K562 (cell line): Measurements from ENCODE around the gene NOTCH1. TPM values are rescaled to one million over a fixed set of nuclear protein-coding genes. Genes with fewer than 3 reads are reported as not detected.

Source experiments
- ATF1 ChIP-seq, 2 experiments: fragments of 450-650 bp in 1 of 2; IDR thresholded peaks; 2 replicates each; pipeline ENCODE4 v1.6.1; 2016; ENCODE audit warnings: missing compliant biosample characterization in 1 of 2, missing genetic modification characterization in 1 of 2
- CREM ChIP-seq: IDR thresholded peaks from 2 replicates; pipeline ENCODE4 v1.6.1; 2014; ENCODE audit warnings: antibody characterized with exemption, low read depth
- E2F8 ChIP-seq: fragments of 450-650 bp; IDR thresholded peaks from 2 replicates; pipeline ENCODE4 v1.7.1; 2018; ENCODE audit warnings: mild to moderate bottlenecking, low read depth; ENCODE audit not compliant: partially characterized antibody
- EHMT2 ChIP-seq: fragments of 450-650 bp; IDR thresholded peaks from 2 replicates; pipeline ENCODE4 v1.6.1; 2018; ENCODE audit warnings: antibody characterized with exemption
- ELF1 ChIP-seq: fragments of 200-800 bp; sonication (Bioruptor generic); IDR thresholded peaks from 2 replicates; pipeline ENCODE4 v1.6.1; 2016; ENCODE audit warnings: missing genetic modification characterization, missing compliant biosample characterization
- ELF2 ChIP-seq: fragments of 250-450 bp; sonication (Bioruptor Pico); IDR thresholded peaks from 2 replicates; pipeline ENCODE4 v1.5.0; 2021; ENCODE audit warnings: mild to moderate bottlenecking
- ETV5 ChIP-seq: sonication (generic); formaldehyde crosslinking; IDR thresholded peaks from 2 replicates; pipeline ENCODE4 v1.4.0; 2020; ENCODE audit warnings: low read depth, mild to moderate bottlenecking, missing genetic modification reagents
- ETV6 ChIP-seq, 3 experiments: fragments of 150-350 bp in 1 of 3; sonication (generic) in 1 of 3; formaldehyde crosslinking in 1 of 3; IDR thresholded peaks; 2 replicates each; pipeline versions ENCODE4 v1.6.1 to v1.8.0; 2014 to 2022; ENCODE audit warnings: borderline replicate concordance in 2 of 3, low read depth in 2 of 3, antibody characterized with exemption in 1 of 3, low read length in 1 of 3, mild to moderate bottlenecking in 1 of 3, missing genetic modification reagents in 1 of 3
- FIP1L1 ChIP-seq: fragments of 200-400 bp; formaldehyde crosslinking; IDR thresholded peaks from 2 replicates; pipeline ENCODE4 v1.6.1; 2018; ENCODE audit warnings: mild to moderate bottlenecking, low read depth, low read length; ENCODE audit not compliant: poor library complexity, severe bottlenecking
- FOXP4 ChIP-seq: sonication (generic); formaldehyde crosslinking; IDR thresholded peaks from 2 replicates; pipeline ENCODE4 v1.8.0; 2022; ENCODE audit warnings: mild to moderate bottlenecking, missing genetic modification reagents, borderline replicate concordance
- HLTF ChIP-seq: fragments of 450-650 bp; IDR thresholded peaks from 2 replicates; pipeline ENCODE4 v1.6.1; 2016
- L3MBTL2 ChIP-seq: fragments of 450-650 bp; IDR thresholded peaks from 2 replicates; pipeline ENCODE4 v1.6.1; 2016; ENCODE audit warnings: mild to moderate bottlenecking, moderate library complexity
- MTF1 ChIP-seq: fragments of 250-450 bp; sonication (Bioruptor Pico); IDR thresholded peaks from 2 replicates; pipeline ENCODE4 v1.9.0; 2021; ENCODE audit warnings: moderate library complexity, mild to moderate bottlenecking, inconsistent platforms, borderline replicate concordance
- NR2C1 ChIP-seq, 2 experiments: fragments of 450-650 bp; IDR thresholded peaks; 2 replicates each; pipeline ENCODE4 v1.6.1; 2017; ENCODE audit warnings: mild to moderate bottlenecking in 2 of 2, antibody characterized with exemption in 1 of 2, inconsistent platforms in 1 of 2, missing compliant biosample characterization in 1 of 2, missing genetic modification characterization in 1 of 2
- NR2C2 ChIP-seq, 2 experiments: fragments of 200-800 bp in 1 of 2; sonication (Bioruptor generic) in 1 of 2; sonication (generic) in 1 of 2; formaldehyde crosslinking in 1 of 2; IDR thresholded peaks; 2 replicates each; pipeline versions ENCODE4 v1.6.1 to v1.8.0; 2016 to 2022; ENCODE audit warnings: mild to moderate bottlenecking in 1 of 2, missing compliant biosample characterization in 1 of 2, missing genetic modification characterization in 1 of 2, missing genetic modification reagents in 1 of 2
- PRPF4 ChIP-seq: fragments of 200-400 bp; formaldehyde crosslinking; IDR thresholded peaks from one replicate; pipeline ENCODE4 v1.6.1; 2017; ENCODE audit warnings: low read length, low read depth, mild to moderate bottlenecking; ENCODE audit not compliant: insufficient read depth, poor library complexity, severe bottlenecking
- SMARCA4 ChIP-seq: fragments of 450-650 bp; IDR thresholded peaks from 2 replicates; pipeline ENCODE4 v1.6.1; 2016
- TAF9B ChIP-seq: fragments of 450-650 bp; IDR thresholded peaks from 2 replicates; pipeline ENCODE4 v1.6.1; 2018; ENCODE audit warnings: mild to moderate bottlenecking; ENCODE audit not compliant: partially characterized antibody
- ZNF124 ChIP-seq: sonication (generic); formaldehyde crosslinking; IDR thresholded peaks from 2 replicates; pipeline ENCODE4 v1.8.1; 2022; ENCODE audit warnings: missing genetic modification reagents
- ZNF224 ChIP-seq: sonication (generic); formaldehyde crosslinking; IDR thresholded peaks from 2 replicates; pipeline ENCODE4 v1.8.0; 2022; ENCODE audit warnings: mild to moderate bottlenecking, missing genetic modification reagents
- ZNF589 ChIP-seq: fragments of 200-800 bp; sonication (Bioruptor generic); IDR thresholded peaks from 2 replicates; pipeline ENCODE4 v1.6.1; 2016; ENCODE audit warnings: low read depth, missing genetic modification characterization, missing compliant biosample characterization
- ZNF766 ChIP-seq: fragments of 200-800 bp; sonication (Bioruptor generic); conservative IDR thresholded peaks from 2 replicates; pipeline ENCODE4 v1.6.1; 2016; ENCODE audit warnings: missing genetic modification characterization, missing compliant biosample characterization
- ZNF785 ChIP-seq: fragments of 250-450 bp; sonication (Bioruptor Pico); IDR thresholded peaks from 2 replicates; pipeline ENCODE4 v1.4.0; 2020; ENCODE audit warnings: mild to moderate bottlenecking
- polyA plus RNA-seq, 8 experiments: library from polyadenylated mRNA; depleted of rRNA in 4 of 8; stranded (reverse) in 5 of 8; unstranded in 3 of 8; fragments of >200 nt; fragmentation: Nextera tagmentation in 2 of 8; fragmentation: Illumina TruSeq in 1 of 8; extraction: Ambion mirVana in 2 of 8; extraction: Trizol in 1 of 8; gene quantifications; 2 replicates each; pipeline versions ENCODE4 v1.2.1 to v1.2.3, GENCODE V29; 2011 to 2014; ENCODE audit warnings: inconsistent platforms in 1 of 8, missing spikeins in 1 of 8
- total RNA-seq, 7 experiments: library from RNA; depleted of rRNA in 6 of 7; stranded (reverse); fragments of >200 nt in 6 of 7; fragmentation: Illumina TruSeq in 2 of 7; extraction: Trizol in 2 of 7; gene quantifications; 2 replicates each; pipeline versions ENCODE4 v1.2.1 to v1.2.3, GENCODE V29; 2011 to 2021; ENCODE audit warnings: low replicate concordance in 1 of 7

The NOTCH1 gene
- total and polyA plus RNA-seq, 9 of the 15 experiments (the other 6 are each of a cell fraction or from before 2014, with no cell fraction given): 0.03 to 31.4 (median 2.3) TPM

GRCh38 chr9:136511670-136512592 is 33.9 kb downstream of the NOTCH1 start (continued):
- TF ChIP-seq ZNF589 (peak; percentile 64; the same call in 1 of the 2 replicates), L3MBTL2 (peak; percentile 90), ZNF766 (CRISPR knock-in tag) (peak; percentile 75; the same call in 1 of the 2 replicates), ELF2 (peak; percentile 86), EHMT2 (no peak), FOXP4 (CRISPR knock-in tag) (no peak), ZNF224 (CRISPR knock-in tag) (no peak), ATF1 (CRISPR knock-in tag; IDR thresholded peaks at IDR 0.05) (no peak), ATF1 (tag; IDR thresholded peaks at IDR 0.05) (peak; percentile 66), CREM (peak; percentile 52; the same call in 1 of the 2 replicates), ZNF124 (CRISPR knock-in tag) (no peak), HLTF (no peak), NR2C2 (CRISPR knock-in tag; IDR thresholded peaks at IDR 0.05) (no peak), NR2C2 (tag; IDR thresholded peaks at IDR 0.05) (peak; percentile 77), ETV6 (IDR thresholded peaks at IDR 0.05; ENCODE audit: borderline replicate concordance in 1 of 2, low read depth in 2 of 2, low read length in 1 of 2) (peak; percentile 89 to 90), ETV6 (CRISPR knock-in tag; IDR thresholded peaks at IDR 0.05; ENCODE audit: borderline replicate concordance) (no peak), ZNF785 (no peak), ETV5 (CRISPR knock-in tag) (peak; percentile 67), SMARCA4 (peak; percentile 51), NR2C1 (IDR thresholded peaks at IDR 0.05) (no peak; the same call in 1 of the 2 replicates), NR2C1 (tag; IDR thresholded peaks at IDR 0.05) (peak; percentile 75), E2F8 (peak; percentile 27), ELF1 (peak; percentile 87), PRPF4 (no peak), TAF9B (no peak), FIP1L1 (no peak), MTF1 (CRISPR knock-in tag) (no peak)
